GM18508 (cell line): ENCODE data around the gene PTPRA.

Experiments used
- ATAC-seq: cut with Tn5 transposase; IDR thresholded peaks from one replicate; pipeline ENCODE4 v1.9.1; 2021; ENCODE audit warnings: moderate number of reproducible peaks; ENCODE audit not compliant: insufficient read depth, unreplicated experiment

Gene PTPRA

DNA sequence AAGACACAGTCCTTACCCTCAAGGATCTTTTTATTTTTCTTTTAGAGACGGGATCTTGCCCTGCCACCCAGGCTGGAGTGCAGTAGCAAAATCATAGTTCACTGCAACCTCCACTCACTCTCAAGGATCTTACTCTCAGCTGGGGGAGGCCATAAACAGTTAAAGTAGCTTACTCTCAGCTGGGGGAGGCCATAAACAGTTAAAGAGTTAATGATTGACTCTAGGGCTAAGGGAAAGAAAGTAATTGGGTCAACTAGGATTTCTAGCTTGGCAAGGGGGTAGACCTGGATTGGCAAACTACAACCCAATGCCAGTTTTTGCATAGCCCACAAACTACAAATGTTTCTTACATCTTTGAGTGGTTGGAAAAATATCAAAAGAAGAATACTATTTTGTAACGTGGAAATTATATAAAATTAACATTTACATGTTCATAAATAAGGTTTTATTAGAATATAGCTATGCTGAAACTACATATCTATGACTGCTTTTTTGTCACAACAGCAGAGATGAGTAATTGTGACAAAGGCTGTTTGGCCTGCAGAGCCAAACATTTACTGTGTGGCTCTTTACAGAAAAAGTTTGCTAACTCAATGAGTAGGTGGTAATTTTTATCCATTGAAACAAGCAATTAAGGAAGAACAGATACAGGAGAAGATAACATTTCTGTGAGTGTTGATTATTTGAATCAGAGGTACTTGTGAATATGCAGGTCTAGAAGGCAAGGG, 46.4 kb downstream of the PTPRA start:
- ATAC-seq, result no peak

- no peak for ATAC-seq
These were observed 47.2 kb downstream of the PTPRA start for GRCh38 chr20:2920473-2920872.

GRCh38 chr20:2921506-2921905, 48.2 kb downstream of the PTPRA start:
- no peak for ATAC-seq

GRCh38 chr20:2922957-2923356, 49.7 kb downstream of the PTPRA start:
- ATAC-seq, result no peak

DNA sequence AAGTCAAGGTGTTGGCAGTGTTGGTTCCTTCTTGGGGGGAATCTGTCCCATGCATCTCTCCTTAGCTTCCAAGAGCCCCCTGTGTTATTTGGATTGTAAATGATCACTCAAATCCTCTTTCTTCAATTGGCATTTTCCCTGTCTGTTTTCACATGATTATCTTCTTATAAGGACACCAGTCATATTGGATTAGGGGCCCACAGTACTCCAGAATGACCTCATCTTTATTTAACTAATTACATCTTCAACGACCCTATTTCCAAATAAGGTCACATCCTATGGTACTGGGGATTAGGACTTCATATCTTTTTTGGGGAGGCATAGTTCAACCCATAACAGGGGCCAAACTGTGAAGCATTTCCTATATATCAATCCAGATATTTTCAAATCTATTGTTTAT, 57.3 kb downstream of the PTPRA start:
- no peak for ATAC-seq

- no peak for ATAC-seq
These were observed 59.2 kb downstream of the PTPRA start for GRCh38 chr20:2932498-2932897.

DNA sequence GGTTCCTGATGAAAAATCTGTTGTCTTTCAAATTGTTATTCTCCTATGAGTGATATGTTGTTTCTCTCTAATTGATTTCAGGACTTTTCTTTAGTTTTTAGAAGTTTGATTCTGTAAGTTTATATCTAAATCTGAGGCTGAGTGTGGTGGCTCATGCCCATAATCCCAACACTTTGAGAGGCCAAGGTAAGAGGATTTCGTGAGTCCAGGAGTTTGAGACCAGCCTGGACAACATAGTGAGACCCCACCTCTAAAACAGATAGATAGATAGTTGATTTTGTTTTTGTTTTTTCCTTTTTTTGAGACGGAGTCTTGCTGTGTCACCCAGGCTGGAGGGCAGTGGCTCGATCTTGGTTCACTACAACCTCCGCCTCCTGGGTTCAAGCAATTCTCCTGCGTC, 64.6 kb downstream of the PTPRA start:
- ATAC-seq, result no peak

- ATAC-seq, result no peak
These were observed 69.2 kb downstream of the PTPRA start for GRCh38 chr20:2942439-2942838.

GRCh38 chr20:2946988-2947961, 74.0 kb downstream of the PTPRA start:
- ATAC-seq, result no peak

- no peak for ATAC-seq
These were observed 75.7 kb downstream of the PTPRA start for GRCh38 chr20:2948968-2949367.

GRCh38 chr20:2952766-2953165, 79.5 kb downstream of the PTPRA start:
- ATAC-seq, result no peak

GRCh38 chr20:2955257-2955970, 82.1 kb downstream of the PTPRA start:
- ATAC-seq, result no peak

GRCh38 chr20:2956480-2956879, 83.2 kb downstream of the PTPRA start:
- ATAC-seq, result no peak

GRCh38 chr20:2967841-2968240, 94.6 kb downstream of the PTPRA start:
- ATAC-seq, result no peak

DNA sequence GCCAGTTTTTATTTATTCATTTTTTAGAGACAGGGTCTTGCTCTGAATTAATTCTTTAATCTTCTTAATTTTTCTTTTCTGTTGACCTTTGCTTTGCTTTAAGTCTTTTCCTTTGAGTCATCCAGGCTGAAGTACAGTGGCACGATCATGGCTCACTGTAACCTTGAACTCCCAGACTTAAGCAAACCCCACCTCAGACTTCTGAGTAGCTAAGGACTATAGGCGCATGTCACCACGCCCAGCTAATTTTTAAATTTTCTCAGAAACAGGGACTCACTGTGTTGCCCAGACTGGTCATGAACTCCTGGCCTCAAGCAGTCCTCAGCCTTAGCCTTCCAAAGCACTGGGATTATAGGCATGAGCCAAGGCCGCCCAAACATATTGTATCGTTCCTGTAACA, 98.8 kb downstream of the PTPRA start:
- ATAC-seq, result no peak

DNA sequence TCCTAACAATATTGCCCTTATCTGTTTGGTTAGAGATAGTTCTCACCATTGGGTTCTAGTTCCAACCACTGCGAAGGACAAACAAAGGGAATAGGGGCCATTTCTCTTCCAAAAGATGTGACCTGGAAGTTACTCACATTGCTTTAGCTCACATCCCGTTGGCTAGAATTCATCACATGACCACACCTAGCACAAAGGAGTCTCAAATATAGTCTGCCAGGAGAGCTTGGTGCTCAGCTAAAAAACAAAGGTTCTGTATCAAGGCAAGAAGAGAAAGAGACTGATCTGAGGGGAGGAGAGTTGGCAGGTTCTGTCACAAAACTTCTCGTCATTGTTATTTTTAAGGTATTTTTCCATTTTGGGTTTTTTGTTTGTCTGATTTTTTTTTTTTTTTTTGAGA, 100.3 kb downstream of the PTPRA start:
- no peak for ATAC-seq

DNA sequence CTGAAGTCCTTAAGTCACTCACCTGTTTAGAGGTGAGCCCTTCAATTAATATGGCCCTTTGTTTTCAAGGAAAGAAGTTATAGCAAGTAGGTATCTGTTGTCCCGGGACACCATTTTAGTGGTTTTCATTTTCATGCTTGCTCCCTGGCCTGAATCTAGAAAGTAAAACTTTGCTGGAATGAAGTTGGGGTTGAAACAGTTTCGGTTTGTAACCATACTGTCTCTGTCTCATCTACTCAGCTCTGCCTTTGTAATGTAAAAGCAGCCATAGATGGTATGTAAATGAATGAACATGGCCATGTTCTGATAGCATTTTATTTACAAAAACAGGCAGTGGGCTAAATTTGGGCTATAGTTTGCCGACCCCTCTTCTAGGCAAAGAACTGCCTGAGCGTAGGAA, 105.2 kb downstream of the PTPRA start:
- ATAC-seq, result no peak

DNA sequence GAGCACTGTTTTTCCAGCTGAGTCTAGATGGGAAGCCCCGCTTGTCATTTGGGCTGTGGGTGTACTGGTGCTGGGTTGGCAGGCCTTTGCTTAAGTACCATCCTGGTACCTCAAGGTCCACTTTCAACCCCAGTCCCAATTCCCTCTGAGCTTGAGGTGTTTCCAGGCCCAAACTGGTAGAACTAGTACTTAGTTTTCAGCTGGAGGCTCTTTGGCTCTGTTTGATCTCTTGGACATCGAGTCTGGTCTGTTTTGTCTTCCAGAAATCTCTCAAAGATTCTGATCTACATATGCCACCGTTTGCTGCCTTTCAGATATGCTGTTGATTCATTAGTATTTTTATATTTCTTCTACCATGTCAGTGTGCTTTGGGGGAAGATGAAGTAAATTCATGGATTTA, 108.4 kb downstream of the PTPRA start:
- no peak for ATAC-seq

DNA sequence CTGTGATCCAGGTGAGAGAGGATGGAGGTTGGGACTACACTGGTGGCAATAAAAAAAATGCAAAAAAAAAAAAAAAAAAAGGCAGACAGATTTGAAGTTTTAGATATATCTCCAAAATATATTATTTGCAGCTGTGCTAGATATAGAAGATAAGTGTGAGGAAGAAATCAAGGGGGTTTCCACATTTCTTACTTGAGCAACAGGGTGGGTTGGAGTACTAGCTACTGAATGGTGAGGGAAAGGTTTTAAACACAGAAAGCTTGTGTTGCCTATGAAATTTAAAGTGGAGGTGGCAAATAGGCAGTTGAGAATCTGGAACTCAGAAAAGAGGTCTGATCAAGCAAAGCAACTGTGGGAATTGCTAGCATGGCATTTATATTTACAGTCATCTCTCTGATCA, 110.2 kb downstream of the PTPRA start:
- no peak for ATAC-seq

- no peak for ATAC-seq
These were observed 110.8 kb downstream of the PTPRA start for GRCh38 chr20:2984028-2984501.
